ENCODE measurements around the gene SLX9.
"Not testable (repeated sequence)": the region's sequence is repeated elsewhere in the genome, so short reads cannot be mapped to it uniquely, and the experiment has no call there.

The SLX9 gene

GRCh38 chr21:44902268-44903049 lies 37.4 kb upstream of the SLX9 start:
- no peak for DNase-seq

GRCh38 chr21:44903050-44903685 lies 36.7 kb upstream of the SLX9 start:
- DNase-seq: no peak

GRCh38 chr21:44903689-44904088 lies 36.1 kb upstream of the SLX9 start:
- DNase-seq: no peak

GRCh38 chr21:44904141-44904923 lies 35.5 kb upstream of the SLX9 start:
- no peak for DNase-seq

GRCh38 chr21:44905016-44905727 lies 34.7 kb upstream of the SLX9 start:
- no peak for DNase-seq

GRCh38 chr21:44905728-44906090 lies 34.1 kb upstream of the SLX9 start:
- no peak for DNase-seq

GRCh38 chr21:44907225-44907965 lies 32.4 kb upstream of the SLX9 start:
- DNase-seq: no peak

GRCh38 chr21:44907966-44908895 lies 31.6 kb upstream of the SLX9 start:
- no peak for DNase-seq

GRCh38 chr21:44908908-44909307 lies 30.9 kb upstream of the SLX9 start:
- no peak for DNase-seq

GRCh38 chr21:44909719-44910118 lies 30.1 kb upstream of the SLX9 start:
- no peak for DNase-seq

- DNase-seq: no peak
These were observed 29.4 kb upstream of the SLX9 start for GRCh38 chr21:44910229-44911067.

- no peak for DNase-seq
These were observed 28.8 kb upstream of the SLX9 start for GRCh38 chr21:44911068-44911383.

GRCh38 chr21:44911384-44912157 lies 28.3 kb upstream of the SLX9 start:
- DNase-seq: no peak

- no peak for DNase-seq
These were observed 27.7 kb upstream of the SLX9 start for GRCh38 chr21:44912158-44912473.

GRCh38 chr21:44912506-44913412 lies 27.1 kb upstream of the SLX9 start:
- DNase-seq: not testable (repeated sequence)

- no peak for DNase-seq
These were observed 26.2 kb upstream of the SLX9 start for GRCh38 chr21:44913425-44914175.

- DNase-seq: no peak
These were observed 25.5 kb upstream of the SLX9 start for GRCh38 chr21:44914176-44914874.

All from NCI-H187 treated with DMSO at 0.1 percent for 48 hours (cell line).